Muscle of leg (tissue), 11 donors: Measurements from ENCODE around the gene TIAM2. TPM values are rescaled to one million over a fixed set of nuclear protein-coding genes. Genes with fewer than 3 reads are reported as not detected.

Experiments
- DNase-seq: peaks from one replicate; pipeline ENCODE4 v3.0.0; 2013
- H3K27ac ChIP-seq: one replicate; pipeline ENCODE4 v1.5.1; 2013; ENCODE audit warnings: mild to moderate bottlenecking, low read length, control low read depth
- H3K27me3 ChIP-seq: one replicate; pipeline ENCODE4 v1.6.1; 2013; ENCODE audit warnings: low read length; ENCODE audit not compliant: control insufficient read depth, insufficient read depth
- H3K36me3 ChIP-seq: one replicate; pipeline ENCODE4 v1.6.1; 2013; ENCODE audit warnings: low read length; ENCODE audit not compliant: control insufficient read depth, insufficient read depth
- H3K4me1 ChIP-seq: one replicate; pipeline ENCODE4 v1.6.1; 2013; ENCODE audit warnings: low read length; ENCODE audit not compliant: control insufficient read depth, insufficient read depth
- H3K4me3 ChIP-seq: one replicate; pipeline ENCODE4 v1.5.1; 2013; ENCODE audit warnings: low read length, control low read depth
- H3K9me3 ChIP-seq: replicated peaks from 2 replicates; pipeline ENCODE4 v1.6.1; 2013; ENCODE audit warnings: low read depth, low read length; ENCODE audit not compliant: control insufficient read depth
- WGBS: methylation state at CpG from one replicate; pipeline ENCODE4 v1.1.5; 2013; ENCODE audit warnings: missing lambda C conversion rate; ENCODE audit not compliant: insufficient coverage; 5-methylcytosine and 5-hydroxymethylcytosine counted together
- polyA plus RNA-seq, 8 donors: library from polyadenylated mRNA; unstranded; fragments of 120-200 nt; gene quantifications; one replicate each; pipeline versions ENCODE4 v1.2.1 to v1.2.3, GENCODE V29; 2013; ENCODE audit warnings: inconsistent platforms in 1 of 8, low replicate concordance in 1 of 8; ENCODE audit not compliant: insufficient read length in 8 of 8, insufficient read depth in 1 of 8
- total RNA-seq: library from RNA; stranded (reverse); fragments of 120-200 nt; gene quantifications from one replicate; pipeline ENCODE4 v1.2.4, GENCODE V29; 2013

TIAM2 gene
- total and polyA plus RNA-seq, 9 donors: 11.3 to 16.7 (median 13.1) TPM

DNA sequence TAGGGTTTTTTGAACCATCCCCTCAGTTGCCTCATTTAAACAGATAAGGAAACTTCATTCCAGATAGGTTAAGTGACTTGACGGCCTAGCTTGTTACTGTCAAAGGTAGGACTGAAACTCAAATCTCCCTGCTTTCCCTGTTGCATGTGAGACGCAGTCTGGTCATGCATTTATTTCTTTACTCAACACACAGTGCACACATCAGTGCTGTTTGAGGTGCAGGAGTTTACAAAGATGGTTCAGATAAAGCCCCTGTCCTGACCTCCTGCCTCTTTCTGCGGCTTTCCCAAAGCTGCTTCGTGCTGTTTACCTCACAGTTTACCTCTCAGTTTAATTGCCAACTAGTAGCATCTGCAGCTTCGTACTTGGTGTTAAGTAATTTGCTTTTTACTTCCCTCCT is 26.6 kb downstream of the TIAM2 start:
- peaks cover 2% of the 10 kb centered on the region for H3K36me3 ChIP-seq
- no CpG with 5 or more reads among the region's 5 CpGs for WGBS
- no peak overlapping the region for H3K4me3 ChIP-seq
- no peak for DNase-seq
- H3K27ac ChIP-seq: no peak overlapping the region
- H3K27me3 ChIP-seq: no peaks in the 10 kb centered on the region
- peaks cover 2% of the 10 kb centered on the region for H3K4me1 ChIP-seq
- no peaks in the 10 kb centered on the region for H3K9me3 ChIP-seq

DNA sequence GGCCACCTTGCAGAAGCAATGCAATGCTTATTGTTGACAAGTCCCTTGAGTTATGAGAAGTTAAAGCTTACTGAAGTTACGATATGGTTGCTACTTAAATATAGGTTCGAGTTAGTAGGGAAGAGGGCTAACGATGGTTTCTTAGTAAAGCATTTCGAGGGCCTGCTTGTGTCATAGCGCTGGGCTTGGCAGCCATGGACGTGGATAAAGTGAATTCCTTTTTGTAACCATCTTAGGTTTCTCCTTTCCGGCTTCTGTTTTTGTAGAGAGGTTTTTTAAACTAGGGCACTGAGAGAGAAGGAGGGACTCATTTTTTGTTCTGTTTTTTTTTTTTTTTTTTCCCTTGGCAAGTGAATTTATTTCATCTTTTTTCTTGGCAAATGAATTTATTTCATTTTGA is 27.6 kb downstream of the TIAM2 start:
- no peaks in the 10 kb centered on the region for H3K27me3 ChIP-seq
- H3K4me1 ChIP-seq: peaks cover 2% of the 10 kb centered on the region
- peaks cover 2% of the 10 kb centered on the region for H3K36me3 ChIP-seq
- peak overlapping the region; percentile 20 for H3K27ac ChIP-seq
- H3K4me3 ChIP-seq: no peak overlapping the region
- 57% methylated on average over 3 of the region's 7 CpGs for WGBS
- H3K9me3 ChIP-seq: no peaks in the 10 kb centered on the region
- DNase-seq: peak; percentile 46

DNA sequence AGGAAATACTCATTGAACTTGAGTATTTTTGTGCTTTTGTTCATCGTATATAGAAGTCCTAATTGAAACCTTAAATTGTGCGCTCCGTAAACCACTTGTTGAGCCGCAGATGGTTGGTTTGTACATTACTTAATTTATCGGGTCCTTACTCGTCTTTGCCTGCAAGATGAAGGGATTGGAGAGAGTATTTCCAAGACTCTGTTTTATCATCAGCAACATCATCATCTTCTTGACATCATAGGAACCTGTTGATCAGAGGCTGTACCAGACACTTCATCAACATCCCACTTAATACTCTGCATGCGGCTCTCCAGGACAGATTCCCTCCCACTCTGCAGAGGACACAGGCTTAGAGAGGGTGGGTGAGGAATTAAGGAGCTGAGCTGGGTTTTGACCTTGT is 28.6 kb downstream of the TIAM2 start:
- peaks cover 2% of the 10 kb centered on the region for H3K4me1 ChIP-seq
- no peak overlapping the region for H3K27ac ChIP-seq
- H3K27me3 ChIP-seq: no peaks in the 10 kb centered on the region
- H3K9me3 ChIP-seq: no peaks in the 10 kb centered on the region
- DNase-seq: no peak
- H3K4me3 ChIP-seq: no peak overlapping the region
- H3K36me3 ChIP-seq: peaks cover 2% of the 10 kb centered on the region
- WGBS: 57% methylated on average over 1 of the region's 7 CpGs

DNA sequence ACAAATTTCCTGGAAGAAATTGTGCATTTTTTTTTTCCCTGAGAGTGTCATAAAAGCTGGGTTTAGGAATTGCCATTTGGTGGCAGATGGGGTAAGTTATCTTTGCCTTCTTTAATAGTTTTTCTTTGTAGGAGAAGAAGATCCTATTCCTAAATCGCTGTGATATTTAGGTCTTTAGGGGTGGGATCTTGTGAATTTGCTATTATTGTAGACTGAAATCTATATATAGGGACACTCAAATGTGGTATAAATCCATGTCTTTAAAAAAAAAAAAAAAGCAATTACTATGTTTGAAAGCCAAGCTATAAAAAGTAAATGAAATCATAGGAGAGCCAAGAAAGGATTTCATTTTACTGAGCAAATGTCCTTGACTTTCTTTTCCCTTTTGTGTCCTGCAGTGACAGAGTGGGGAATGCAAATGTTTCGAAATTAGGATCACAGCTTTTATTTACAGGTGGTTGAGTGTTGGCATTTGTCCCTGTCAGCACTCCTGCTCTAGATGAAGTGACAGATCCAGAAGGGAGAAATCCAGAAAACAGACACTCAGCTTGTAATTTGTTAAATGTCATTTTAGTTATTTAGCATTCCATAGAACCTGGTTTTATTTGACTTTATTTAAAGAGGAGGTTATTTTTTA is 29.4 kb downstream of the TIAM2 start:
- H3K4me3 ChIP-seq: no peak overlapping the region
- peaks cover 2% of the 10 kb centered on the region for H3K36me3 ChIP-seq
- H3K27me3 ChIP-seq: no peaks in the 10 kb centered on the region
- peak; percentile 45 for DNase-seq
- no CpG with 5 or more reads among the region's 2 CpGs for WGBS
- peaks cover 2% of the 10 kb centered on the region for H3K4me1 ChIP-seq
- no peak overlapping the region for H3K27ac ChIP-seq
- H3K9me3 ChIP-seq: no peaks in the 10 kb centered on the region

DNA sequence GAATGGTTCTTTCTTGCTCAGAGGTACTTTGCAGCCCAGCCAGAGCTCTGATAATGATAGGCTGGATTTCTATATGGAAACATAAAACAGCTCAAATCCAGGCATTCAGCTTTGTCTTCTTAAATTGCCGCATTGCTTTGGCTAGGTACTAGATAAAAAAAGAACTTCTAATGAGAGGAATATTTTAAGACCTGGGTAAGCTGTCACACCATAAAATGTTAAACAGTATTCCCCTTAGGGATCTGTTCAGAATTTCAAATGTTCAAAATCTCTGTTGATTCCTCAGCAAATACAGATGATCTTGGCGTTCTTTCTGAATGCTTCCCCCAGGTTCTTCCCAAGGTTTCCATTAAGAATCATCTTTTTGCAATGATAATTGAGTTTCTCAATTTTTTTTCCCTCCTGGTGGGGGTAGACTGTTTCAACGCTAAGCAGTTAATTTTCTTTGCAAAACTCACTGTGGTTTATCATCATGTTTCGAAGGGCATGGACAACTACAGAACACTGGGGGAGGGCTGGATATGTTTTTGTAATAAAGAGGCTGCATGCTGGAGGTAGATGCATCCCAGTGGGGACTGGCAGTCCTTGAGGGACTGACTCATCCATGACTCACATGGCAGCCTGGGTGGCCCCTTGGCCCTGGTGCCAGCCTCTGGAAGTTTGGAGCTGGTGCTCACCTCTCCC is 31.0 kb downstream of the TIAM2 start:
- no peaks in the 10 kb centered on the region for H3K9me3 ChIP-seq
- no CpG with 5 or more reads among the region's 4 CpGs for WGBS
- no peak for DNase-seq

DNA sequence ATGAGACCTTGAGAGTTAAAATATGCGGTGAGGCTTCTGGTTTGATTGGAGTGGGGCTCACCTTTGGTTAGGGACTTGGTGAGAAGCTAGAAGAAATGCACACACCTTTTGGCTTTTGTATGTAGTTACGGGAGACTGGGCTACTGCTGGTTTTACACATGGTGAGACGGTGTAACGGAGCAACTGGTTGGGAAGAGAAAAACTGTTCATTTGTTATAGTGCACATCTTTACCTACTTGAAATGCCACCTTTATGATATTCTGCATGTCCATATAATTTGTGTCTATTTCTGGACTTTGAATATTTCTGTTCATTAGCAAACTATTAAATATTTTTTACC is 31.6 kb downstream of the TIAM2 start:
- Histone ChIP-seq H3K4me3 (no peak overlapping the region), H3K4me1 (peaks cover 2% of the 10 kb centered on the region), H3K36me3 (peaks cover 2% of the 10 kb centered on the region), H3K27ac (no peak overlapping the region), H3K9me3 (no peaks in the 10 kb centered on the region), H3K27me3 (no peaks in the 10 kb centered on the region)
- DNase-seq: no peak
- 100% methylated on average over 1 of the region's 4 CpGs for WGBS

More for the DNA sequence above, 31.0 kb downstream of the TIAM2 start:
- no peaks in the 10 kb centered on the region for H3K27me3 ChIP-seq
- no peak overlapping the region for H3K4me3 ChIP-seq
- H3K36me3 ChIP-seq: peaks cover 2% of the 10 kb centered on the region
- peaks cover 2% of the 10 kb centered on the region for H3K4me1 ChIP-seq
- H3K27ac ChIP-seq: no peak overlapping the region

DNA sequence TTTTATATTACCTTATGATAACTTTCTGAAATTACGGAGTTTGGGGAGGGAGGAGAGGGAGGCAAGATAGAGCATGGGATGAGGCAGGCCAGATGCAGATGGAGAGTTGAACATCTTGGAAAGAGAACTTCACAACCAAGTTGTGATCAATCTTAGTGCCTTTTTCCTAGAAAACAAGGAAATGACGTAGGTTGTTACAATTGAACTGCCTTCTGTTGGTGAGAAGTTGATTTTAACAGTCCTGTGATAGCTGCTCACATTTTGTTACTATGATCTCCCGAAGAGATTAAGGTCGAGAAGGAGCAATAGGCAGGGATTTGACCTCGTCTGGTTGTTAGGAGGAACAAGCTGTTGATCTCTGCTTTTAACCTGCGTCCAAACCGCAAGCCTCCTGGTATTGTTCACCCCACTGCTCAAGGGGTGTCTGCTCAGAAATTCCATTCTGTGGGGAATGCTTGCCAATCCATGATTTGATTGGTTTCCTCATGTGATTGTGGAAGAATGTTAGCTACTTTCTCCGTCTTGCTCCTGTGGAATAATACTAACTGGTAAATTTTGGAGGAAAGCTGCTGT is 35.1 kb downstream of the TIAM2 start:
- peaks cover 2% of the 10 kb centered on the region for H3K9me3 ChIP-seq
- H3K4me1 ChIP-seq: no peaks in the 10 kb centered on the region
- no peaks in the 10 kb centered on the region for H3K36me3 ChIP-seq
- 66% methylated on average over 4 of the region's 8 CpGs for WGBS
- no peak overlapping the region for H3K27ac ChIP-seq
- no peak overlapping the region for H3K4me3 ChIP-seq
- no peak for DNase-seq
- H3K27me3 ChIP-seq: no peaks in the 10 kb centered on the region

DNA sequence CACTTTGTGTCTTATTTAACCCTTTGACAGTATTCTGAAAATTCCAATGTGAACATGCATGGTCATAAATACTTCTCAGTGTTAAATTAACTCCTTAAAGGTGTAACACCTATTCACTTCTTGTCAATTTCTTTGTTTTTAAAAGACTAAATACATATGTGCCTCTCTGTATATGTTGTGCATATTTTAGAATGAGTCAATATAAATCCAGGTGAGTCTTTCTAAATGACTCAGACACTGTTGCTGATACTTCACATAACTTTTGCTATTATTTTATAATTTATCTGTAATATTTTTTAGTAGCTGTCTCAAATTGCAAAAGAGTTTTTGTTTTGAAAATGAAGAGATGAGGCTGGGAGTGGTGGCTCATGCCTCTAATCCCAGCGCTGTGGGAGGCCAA is 36.0 kb downstream of the TIAM2 start:
- H3K9me3 ChIP-seq: peaks cover 2% of the 10 kb centered on the region
- no peaks in the 10 kb centered on the region for H3K4me1 ChIP-seq
- no peaks in the 10 kb centered on the region for H3K36me3 ChIP-seq
- no peak overlapping the region for H3K27ac ChIP-seq
- H3K27me3 ChIP-seq: no peaks in the 10 kb centered on the region
- WGBS: no CpG with 5 or more reads among the region's 1 CpG
- DNase-seq: no peak
- H3K4me3 ChIP-seq: no peak overlapping the region

DNA sequence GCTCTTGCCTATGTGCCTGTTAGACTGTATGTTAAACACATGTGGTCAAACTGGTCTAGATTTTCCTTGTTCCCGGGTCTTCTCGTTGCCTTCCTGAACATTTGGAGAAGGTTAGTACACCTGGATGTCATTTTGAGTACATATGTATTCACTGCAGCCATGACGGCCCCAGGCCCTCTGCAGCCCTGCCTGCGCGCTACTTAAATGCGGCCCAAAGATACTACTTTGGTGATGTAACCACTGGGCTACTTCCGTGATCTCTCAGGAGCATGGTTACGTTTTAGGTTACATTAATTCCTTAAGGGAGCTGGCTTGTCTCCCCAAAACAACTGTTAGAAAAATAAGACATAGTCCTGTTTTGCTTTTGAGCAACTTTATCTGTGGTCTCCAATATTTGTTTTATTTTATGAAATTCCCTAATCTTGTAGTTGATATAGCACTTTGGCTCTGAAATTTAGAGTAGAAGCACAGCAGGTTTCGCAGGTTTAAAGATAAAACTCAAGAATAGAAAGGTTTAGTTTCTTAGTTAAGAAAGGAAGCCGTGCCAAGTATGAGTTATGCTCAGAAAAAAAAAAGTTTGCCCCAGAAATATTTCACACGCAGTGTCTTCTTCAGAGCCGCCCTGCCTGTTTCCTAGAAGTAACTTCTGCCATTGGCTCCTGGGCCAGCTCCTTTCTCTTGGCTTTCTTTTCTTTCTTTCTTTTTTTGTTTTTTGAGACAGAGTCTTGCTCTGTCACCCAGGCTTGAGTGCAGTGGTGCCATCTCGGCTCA is 38.1 kb downstream of the TIAM2 start:
- no peak for DNase-seq
- H3K4me1 ChIP-seq: no peaks in the 10 kb centered on the region
- WGBS: 86% methylated on average over 7 of the region's 13 CpGs

DNA sequence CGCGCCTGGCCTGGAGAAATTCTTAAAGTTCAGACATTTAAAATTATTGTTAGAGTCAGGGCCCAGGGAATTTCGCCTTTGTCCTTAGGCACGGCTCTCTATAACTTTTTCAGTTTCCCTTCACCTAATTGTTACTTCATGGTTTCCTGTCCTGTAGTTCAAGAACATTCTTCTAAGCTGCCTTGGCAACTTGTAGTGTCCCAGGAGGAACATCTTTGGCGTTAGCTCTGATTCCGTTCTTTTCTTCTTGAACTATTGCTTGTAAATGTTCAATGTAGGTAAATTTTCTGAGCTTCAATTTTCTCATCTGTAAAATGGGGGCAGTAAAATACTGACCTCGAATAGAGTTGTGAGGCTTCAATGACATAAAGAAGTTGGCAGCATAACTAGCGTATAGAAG is 41.8 kb downstream of the TIAM2 start:
- Histone ChIP-seq H3K27ac (no peak overlapping the region), H3K4me1 (peaks cover under 1% of the 10 kb centered on the region), H3K36me3 (no peaks in the 10 kb centered on the region), H3K4me3 (no peak overlapping the region), H3K27me3 (no peaks in the 10 kb centered on the region), H3K9me3 (peaks cover 2% of the 10 kb centered on the region)
- DNase-seq: peak; percentile 82
- 8% methylated on average over 2 of the region's 8 CpGs for WGBS

More for the DNA sequence above, 38.1 kb downstream of the TIAM2 start:
- Histone ChIP-seq H3K27me3 (no peaks in the 10 kb centered on the region), H3K4me3 (no peak overlapping the region), H3K36me3 (no peaks in the 10 kb centered on the region), H3K27ac (no peak overlapping the region), H3K9me3 (peaks cover 2% of the 10 kb centered on the region)
